Stimulated activated memory B cell treated with anti-CD40 and anti-IgM and Interleukin-4, amounts not matched to agents 10 μg/mL and 1 μg/mL and 100 μg/mL, for 72 hours (primary cell): ENCODE measurements around the gene IL25.
"Not testable (repeated sequence)": the region's sequence is repeated elsewhere in the genome, so short reads cannot be mapped to it uniquely, and the experiment has no call there.

Source experiments
- ATAC-seq: fragments of 150-1000 bp; cut with Tn5 transposase; 2 replicates; pipeline ENCODE4 v1.10.0; 2021
- H3K27ac Mint-ChIP-seq: one replicate; pipeline ENCODE4 v1.8.0; 2022; ENCODE audit warnings: mild to moderate bottlenecking, mixed read lengths
- H3K27me3 Mint-ChIP-seq: one replicate; pipeline ENCODE4 v1.8.0; 2022; ENCODE audit warnings: mixed read lengths
- H3K36me3 Mint-ChIP-seq: one replicate; pipeline ENCODE4 v1.8.0; 2022; ENCODE audit warnings: mixed read lengths
- H3K4me1 Mint-ChIP-seq: one replicate; pipeline ENCODE4 v1.8.0; 2022; ENCODE audit warnings: mixed read lengths
- H3K4me3 Mint-ChIP-seq: one replicate; pipeline ENCODE4 v1.8.0; 2022; ENCODE audit warnings: mild to moderate bottlenecking, moderate library complexity, mixed read lengths
- H3K9me3 Mint-ChIP-seq: one replicate; pipeline ENCODE4 v1.8.0; 2022; ENCODE audit warnings: mixed read lengths

IL25 gene

DNA sequence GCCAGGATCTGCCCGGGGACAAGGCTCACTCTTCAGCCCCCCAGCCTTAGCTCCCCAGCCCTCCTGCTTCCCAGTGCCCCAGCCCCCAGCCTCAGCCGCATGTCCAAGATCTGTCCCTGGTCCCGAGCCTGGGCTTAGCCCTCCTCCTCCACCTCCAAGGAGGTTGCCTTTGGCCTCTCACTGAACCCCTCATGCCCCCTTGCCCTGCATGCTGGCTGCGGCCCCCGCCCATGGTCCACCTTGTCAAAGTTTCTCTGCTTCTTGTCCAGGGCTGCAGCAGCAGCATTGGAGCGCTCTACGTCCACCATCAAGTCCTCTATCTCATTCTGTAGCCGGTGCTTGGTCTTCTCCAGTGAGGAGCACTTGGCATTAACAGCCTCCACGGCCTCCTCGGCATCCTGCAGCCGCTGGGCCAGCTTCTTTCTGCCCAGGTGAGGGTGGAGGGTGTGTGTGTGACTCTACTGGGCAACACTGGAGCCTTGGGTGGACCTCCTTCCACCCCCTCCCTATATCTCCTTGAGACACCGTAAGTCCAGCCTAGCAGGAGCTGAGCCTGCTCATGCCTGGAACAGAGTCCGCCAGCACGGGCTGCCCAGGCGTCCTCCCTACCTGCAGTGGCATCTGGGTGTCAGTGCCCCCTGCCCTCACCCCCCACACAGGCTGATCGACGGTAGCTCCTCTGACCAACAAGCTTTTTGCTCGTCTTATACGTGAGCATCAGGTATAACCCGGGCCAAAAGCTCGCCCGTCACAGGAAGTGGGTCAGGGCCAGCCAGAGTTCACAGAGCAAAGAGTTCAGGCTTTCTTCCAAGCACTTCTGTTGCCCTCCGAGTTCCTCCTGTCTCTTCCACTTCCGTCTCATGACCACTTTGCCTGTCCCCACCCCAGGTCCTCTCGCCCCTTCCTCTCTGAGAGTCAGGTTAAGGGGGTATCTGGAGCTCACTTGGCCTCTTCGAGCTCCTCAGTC, 15.6 kb downstream of the IL25 start:
- peaks cover 42% of the 10 kb centered on the region for H3K27me3 Mint-ChIP-seq
- H3K9me3 Mint-ChIP-seq: no peaks in the 10 kb centered on the region
- H3K4me1 Mint-ChIP-seq: no peaks in the 10 kb centered on the region
- H3K36me3 Mint-ChIP-seq: no peaks in the 10 kb centered on the region
- H3K27ac Mint-ChIP-seq: no peak overlapping the region
- H3K4me3 Mint-ChIP-seq: no peak overlapping the region
- no peak for ATAC-seq

DNA sequence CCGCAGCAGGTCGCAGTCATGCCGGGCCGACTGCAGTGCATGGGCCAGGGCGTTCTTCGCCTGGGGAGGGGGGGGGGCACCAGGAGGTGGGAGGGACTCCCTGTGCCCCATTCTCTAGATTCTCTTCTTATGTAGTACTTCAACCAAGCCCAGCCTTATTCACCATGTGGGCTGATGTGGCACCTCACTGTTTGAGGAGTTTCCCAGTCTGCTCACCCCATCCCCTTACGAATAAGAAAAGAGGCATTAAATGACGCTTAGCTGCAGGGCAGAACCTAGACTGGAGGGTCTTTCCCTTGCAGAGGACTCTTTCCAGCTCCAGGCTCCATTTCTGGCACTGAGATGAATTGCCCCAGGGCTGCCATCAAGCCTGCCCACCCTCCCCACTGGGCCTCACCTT, 16.4 kb downstream of the IL25 start:
- peaks cover 41% of the 10 kb centered on the region for H3K27me3 Mint-ChIP-seq
- no peak overlapping the region for H3K4me3 Mint-ChIP-seq
- ATAC-seq: no peak
- no peaks in the 10 kb centered on the region for H3K4me1 Mint-ChIP-seq
- H3K36me3 Mint-ChIP-seq: no peaks in the 10 kb centered on the region
- no peak overlapping the region for H3K27ac Mint-ChIP-seq
- no peaks in the 10 kb centered on the region for H3K9me3 Mint-ChIP-seq

DNA sequence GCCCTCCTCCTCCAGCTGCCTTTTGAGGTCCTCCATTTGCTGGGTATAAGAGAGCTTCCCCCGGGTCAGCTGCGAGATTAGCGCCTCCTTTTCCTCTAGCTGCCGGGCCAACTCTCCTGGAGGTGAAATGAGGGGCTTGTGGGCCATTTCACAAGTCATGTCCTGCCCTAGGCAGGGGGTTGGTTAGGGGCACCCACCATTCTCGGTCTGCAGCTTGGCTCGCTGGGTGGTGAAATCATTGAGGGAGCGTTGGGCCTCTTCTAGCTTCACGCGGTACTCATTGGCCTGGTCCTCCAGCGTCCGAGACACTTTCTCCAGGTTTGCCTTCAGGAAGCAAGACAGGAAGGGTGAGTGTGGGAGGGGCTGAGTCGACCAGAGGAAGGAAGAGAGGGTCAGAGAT, 16.8 kb downstream of the IL25 start:
- Mint-ChIP-seq H3K4me1 (no peaks in the 10 kb centered on the region), H3K4me3 (no peak overlapping the region), H3K27ac (no peak overlapping the region), H3K27me3 (peaks cover 37% of the 10 kb centered on the region), H3K9me3 (no peaks in the 10 kb centered on the region), H3K36me3 (no peaks in the 10 kb centered on the region)
- ATAC-seq: no peak

- ATAC-seq, H3K4me3 Mint-ChIP-seq, H3K36me3 Mint-ChIP-seq, H3K4me1 Mint-ChIP-seq, H3K9me3 Mint-ChIP-seq, H3K27ac Mint-ChIP-seq: not testable (repeated sequence)
- peaks cover 32% of the 10 kb centered on the region for H3K27me3 Mint-ChIP-seq
These were observed 17.3 kb downstream of the IL25 start for GRCh38 chr14:23389871-23390270.

GRCh38 chr14:23392613-23393012, 20.0 kb downstream of the IL25 start:
- Mint-ChIP-seq H3K27ac (no peak overlapping the region), H3K9me3 (no peaks in the 10 kb centered on the region), H3K27me3 (peaks cover 33% of the 10 kb centered on the region), H3K4me3 (no peak overlapping the region), H3K36me3 (no peaks in the 10 kb centered on the region), H3K4me1 (no peaks in the 10 kb centered on the region)
- ATAC-seq: no peak

DNA sequence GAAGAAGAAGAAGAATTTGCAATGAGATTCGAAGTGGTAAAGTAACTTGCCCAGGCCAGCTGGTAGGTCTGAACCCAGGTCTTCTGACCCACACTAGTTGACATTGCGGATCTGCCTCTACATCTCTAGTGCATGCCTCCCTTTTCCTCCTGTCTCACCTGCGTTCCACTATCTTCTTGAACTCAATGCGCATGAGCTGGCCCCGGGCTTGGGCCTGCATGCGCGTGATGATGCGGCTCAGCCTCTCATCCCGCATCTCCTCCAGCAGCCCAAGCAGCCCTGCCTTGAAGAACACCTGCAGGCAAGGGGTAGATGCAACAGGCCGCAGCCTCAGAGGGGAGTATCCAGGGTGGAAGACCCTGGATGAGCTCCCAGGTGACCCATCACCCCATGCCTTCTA, 23.5 kb downstream of the IL25 start:
- Mint-ChIP-seq H3K36me3 (no peaks in the 10 kb centered on the region), H3K27ac (no peak overlapping the region), H3K9me3 (no peaks in the 10 kb centered on the region), H3K4me3 (no peak overlapping the region), H3K27me3 (peaks cover 19% of the 10 kb centered on the region), H3K4me1 (no peaks in the 10 kb centered on the region)
- no peak for ATAC-seq

GRCh38 chr14:23396781-23397407, 24.3 kb downstream of the IL25 start:
- Mint-ChIP-seq H3K27me3 (peaks cover 26% of the 10 kb centered on the region), H3K36me3 (no peaks in the 10 kb centered on the region), H3K9me3 (no peaks in the 10 kb centered on the region), H3K4me3 (no peak overlapping the region), H3K27ac (no peak overlapping the region), H3K4me1 (no peaks in the 10 kb centered on the region)
- no peak for ATAC-seq

GRCh38 chr14:23398348-23398747, 25.7 kb downstream of the IL25 start:
- H3K27ac Mint-ChIP-seq: no peak overlapping the region
- no peaks in the 10 kb centered on the region for H3K36me3 Mint-ChIP-seq
- H3K4me3 Mint-ChIP-seq: no peak overlapping the region
- no peaks in the 10 kb centered on the region for H3K9me3 Mint-ChIP-seq
- H3K4me1 Mint-ChIP-seq: peaks cover 4% of the 10 kb centered on the region
- ATAC-seq: no peak
- peaks cover 41% of the 10 kb centered on the region for H3K27me3 Mint-ChIP-seq

DNA sequence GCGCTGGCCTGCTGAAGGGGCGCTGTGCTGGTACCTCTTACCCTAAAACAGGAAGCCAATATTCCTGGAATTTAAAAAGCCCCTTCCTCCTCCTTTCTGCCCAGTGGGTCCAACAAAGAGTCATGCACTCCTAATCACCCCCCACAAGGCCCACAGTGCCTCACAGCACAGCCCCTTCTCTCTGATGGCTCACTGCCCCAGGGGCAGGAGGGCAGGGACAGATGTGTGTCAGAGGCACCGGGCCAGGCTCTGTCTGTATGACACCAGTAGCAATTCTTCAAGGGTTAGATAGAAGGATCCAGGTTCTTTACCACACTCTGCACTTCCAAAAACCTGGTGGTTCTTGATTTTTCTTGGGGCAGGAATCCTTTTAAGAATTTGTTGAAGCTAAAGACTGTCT, 26.5 kb downstream of the IL25 start:
- Mint-ChIP-seq H3K36me3 (no peaks in the 10 kb centered on the region), H3K27me3 (peaks cover 46% of the 10 kb centered on the region), H3K4me3 (no peak overlapping the region), H3K4me1 (peaks cover 4% of the 10 kb centered on the region), H3K9me3 (no peaks in the 10 kb centered on the region), H3K27ac (no peak overlapping the region)
- ATAC-seq: no peak

- Mint-ChIP-seq H3K27ac (no peak overlapping the region), H3K4me3 (no peak overlapping the region), H3K9me3 (no peaks in the 10 kb centered on the region), H3K36me3 (no peaks in the 10 kb centered on the region), H3K27me3 (peaks cover 48% of the 10 kb centered on the region), H3K4me1 (peaks cover 4% of the 10 kb centered on the region)
- no peak for ATAC-seq
These were observed 27.0 kb downstream of the IL25 start for GRCh38 chr14:23399591-23399990.

- H3K4me3 Mint-ChIP-seq, H3K27ac Mint-ChIP-seq, H3K36me3 Mint-ChIP-seq, H3K9me3 Mint-ChIP-seq, ATAC-seq, H3K4me1 Mint-ChIP-seq: not testable (repeated sequence)
- peaks cover 58% of the 10 kb centered on the region for H3K27me3 Mint-ChIP-seq
These were observed 28.0 kb downstream of the IL25 start for GRCh38 chr14:23400496-23401149.

DNA sequence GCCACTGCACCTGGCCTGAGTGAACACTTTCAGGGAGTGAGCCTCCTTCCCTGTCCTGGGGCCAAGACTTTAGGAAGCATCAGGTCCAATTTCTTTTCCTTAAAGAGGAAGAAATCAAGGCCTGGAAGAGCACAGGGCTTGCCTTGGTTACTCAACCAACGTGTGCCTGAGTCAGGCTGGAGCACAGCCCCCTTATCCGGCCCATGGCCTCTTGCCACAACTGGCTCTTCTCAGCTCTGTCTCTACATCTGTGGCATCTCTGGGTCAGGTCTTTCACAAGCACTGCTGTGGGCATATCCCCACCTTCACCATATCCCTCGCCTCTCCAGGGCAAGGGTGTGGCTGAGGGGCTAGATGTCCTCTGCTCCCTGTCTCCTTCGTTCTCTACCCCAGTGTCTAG, 28.7 kb downstream of the IL25 start:
- no peak for ATAC-seq
- H3K4me1 Mint-ChIP-seq: peaks cover 11% of the 10 kb centered on the region
- no peaks in the 10 kb centered on the region for H3K9me3 Mint-ChIP-seq
- H3K27me3 Mint-ChIP-seq: peaks cover 65% of the 10 kb centered on the region
- no peak overlapping the region for H3K4me3 Mint-ChIP-seq
- H3K36me3 Mint-ChIP-seq: no peaks in the 10 kb centered on the region
- no peak overlapping the region for H3K27ac Mint-ChIP-seq

DNA sequence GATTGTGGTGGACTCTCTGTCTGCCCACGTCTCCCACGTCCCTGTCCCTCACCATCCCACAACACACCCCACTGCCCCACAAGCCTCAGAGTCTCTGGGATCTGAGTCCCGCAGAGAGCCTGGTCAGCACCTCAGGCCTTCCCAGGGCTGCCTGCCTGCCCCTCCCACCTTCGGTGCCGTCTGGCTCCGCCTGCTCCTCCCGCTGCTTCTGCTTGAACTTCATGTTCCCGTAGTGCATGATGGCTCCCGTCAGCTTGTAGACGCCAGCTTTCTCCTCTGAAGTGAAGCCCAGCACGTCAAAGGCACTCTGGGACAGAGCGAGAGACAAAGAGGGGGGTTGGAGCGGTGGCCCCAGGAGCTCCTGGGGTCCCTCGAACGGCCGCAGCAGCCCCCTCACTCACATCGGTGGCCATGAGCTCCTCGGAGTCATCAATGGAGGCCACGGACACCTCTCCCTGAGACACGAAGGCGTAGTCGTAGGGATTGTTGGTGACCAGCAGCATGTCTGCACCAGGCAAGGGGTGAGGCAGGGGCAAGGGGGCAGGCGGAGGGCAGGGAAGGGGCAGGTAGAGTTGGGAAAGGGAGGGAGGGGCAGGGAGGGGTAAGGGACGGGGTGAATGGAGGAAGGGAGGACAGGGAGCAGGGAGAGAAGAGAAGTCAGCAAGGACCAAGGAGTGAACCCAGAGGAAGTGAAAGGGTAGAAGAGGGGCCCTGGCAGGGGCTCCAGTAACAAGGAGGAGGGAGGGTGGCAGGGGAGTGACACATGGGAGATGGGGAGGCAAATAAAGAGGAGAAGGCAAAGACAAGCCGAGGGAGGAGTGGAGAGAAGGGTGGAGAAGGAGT, 29.9 kb downstream of the IL25 start:
- H3K9me3 Mint-ChIP-seq: no peaks in the 10 kb centered on the region
- no peak overlapping the region for H3K4me3 Mint-ChIP-seq
- peaks cover 76% of the 10 kb centered on the region for H3K27me3 Mint-ChIP-seq
- peaks cover 19% of the 10 kb centered on the region for H3K4me1 Mint-ChIP-seq
- H3K36me3 Mint-ChIP-seq: no peaks in the 10 kb centered on the region
- ATAC-seq: no peak
- H3K27ac Mint-ChIP-seq: no peak overlapping the region

DNA sequence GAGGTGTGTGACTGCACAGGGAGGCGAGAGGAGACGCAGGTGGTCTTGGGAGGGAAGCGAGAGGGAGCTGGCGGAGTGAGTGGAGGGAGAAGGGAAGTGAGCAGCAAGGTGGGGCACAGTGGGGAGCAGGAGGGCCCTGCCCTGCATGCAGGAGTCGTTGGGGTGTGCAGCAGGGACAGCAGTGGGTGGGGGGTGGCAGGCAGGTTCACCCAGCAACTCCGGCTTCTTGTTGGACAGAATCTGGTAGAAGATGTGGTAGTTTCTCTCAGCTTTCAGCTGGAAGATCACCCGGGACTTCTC, 30.5 kb downstream of the IL25 start:
- no peak overlapping the region for H3K27ac Mint-ChIP-seq
- H3K36me3 Mint-ChIP-seq: no peaks in the 10 kb centered on the region
- no peak overlapping the region for H3K4me3 Mint-ChIP-seq
- ATAC-seq: no peak
- peaks cover 76% of the 10 kb centered on the region for H3K27me3 Mint-ChIP-seq
- H3K4me1 Mint-ChIP-seq: peaks cover 19% of the 10 kb centered on the region
- no peaks in the 10 kb centered on the region for H3K9me3 Mint-ChIP-seq

GRCh38 chr14:23403908-23404307, 31.3 kb downstream of the IL25 start:
- Mint-ChIP-seq H3K4me3 (no peak overlapping the region), H3K4me1 (peaks cover 19% of the 10 kb centered on the region), H3K36me3 (no peaks in the 10 kb centered on the region), H3K9me3 (no peaks in the 10 kb centered on the region), H3K27ac (no peak overlapping the region), H3K27me3 (peaks cover 78% of the 10 kb centered on the region)
- ATAC-seq: no peak
